ENCODE measurements around the gene H2AZ1. TPM values are rescaled to one million over a fixed set of nuclear protein-coding genes. Genes with fewer than 3 reads are reported as not detected.

The H2AZ1 gene
- total and polyA plus RNA-seq, 2 experiments from 2014 or later: 189 to 454 TPM

DNA sequence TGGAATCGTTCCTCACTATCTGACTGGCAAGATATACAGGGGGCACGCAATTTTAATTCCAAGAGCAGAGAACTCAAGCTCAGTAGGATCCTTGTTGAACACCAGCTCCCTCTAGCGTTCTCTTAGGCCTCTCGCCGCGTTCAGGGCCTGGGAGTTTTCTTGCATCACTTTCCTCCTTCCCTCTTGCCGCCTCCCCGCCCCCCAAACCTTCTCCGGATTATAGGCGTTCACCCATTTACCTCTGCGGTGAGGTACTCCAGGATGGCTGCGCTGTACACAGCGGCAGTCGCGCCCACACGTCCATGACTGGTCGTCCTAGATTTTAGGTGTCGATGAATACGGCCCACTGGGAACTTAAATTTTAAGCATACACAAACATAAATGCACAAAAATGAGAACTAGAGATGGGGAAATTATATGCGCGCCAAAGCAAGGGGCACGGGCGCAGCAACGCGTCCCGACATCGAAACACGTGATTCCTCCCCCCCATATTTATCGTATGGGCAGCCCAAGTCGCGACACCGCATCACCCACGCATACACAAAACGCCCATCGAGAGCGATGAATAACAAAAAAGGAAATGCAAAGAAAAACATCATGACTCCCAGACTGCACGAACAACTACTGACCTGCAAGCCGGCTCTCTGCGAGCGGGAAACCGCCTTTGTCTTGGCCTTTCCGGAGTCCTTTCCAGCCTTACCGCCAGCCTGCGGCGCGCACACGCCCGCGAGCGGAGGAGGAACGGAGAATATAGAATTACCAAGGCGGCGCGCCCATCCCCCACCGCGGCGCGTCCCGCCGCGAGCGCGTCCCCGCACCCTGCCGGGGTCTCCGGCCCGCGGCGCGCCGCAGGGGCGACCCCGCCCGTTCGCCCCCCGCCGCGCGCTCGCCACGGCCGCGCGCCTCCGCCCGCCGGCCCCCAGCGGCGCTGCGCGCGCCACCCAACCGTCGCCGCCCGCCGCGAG, 759 bp downstream of the H2AZ1 start:
- in situ Hi-C loops (cut with MboI): no loop called here
- Histone ChIP-seq H3K27ac (peak overlapping the region; percentile 94), H3K27me3 (replicated peaks; ENCODE audit: insufficient read depth) (no peaks in the 10 kb centered on the region), H3K36me3 (ENCODE audit: low read depth) (peaks cover 9% of the 10 kb centered on the region; the same call in 1 of the 2 replicates), H2AFZ (peak overlapping the region; percentile 94), H3K4me3 (peak overlapping the region; percentile 99), H3F3A (ENCODE audit: insufficient read depth) (peaks cover 32% of the 10 kb centered on the region), H3K9me2 (ENCODE audit: insufficient read depth) (no peaks in the 10 kb centered on the region), H3K9me3 (ENCODE audit: low read depth) (no peaks in the 10 kb centered on the region), H3K4me1 (ENCODE audit: insufficient read depth) (peaks cover 24% of the 10 kb centered on the region), H3K79me2 (ENCODE audit: insufficient read depth) (peaks cover 43% of the 10 kb centered on the region), H3K4me2 (ENCODE audit: unreplicated experiment) (peak overlapping the region; percentile 91), H3K9ac (peak overlapping the region; percentile 98), H4K20me1 (ENCODE audit: insufficient read depth) (no peaks in the 10 kb centered on the region)
- 1 to 2% methylated on average over 62 to 92 of the region's 98 CpGs for WGBS, 2 experiments (ENCODE audit: low coverage in 1 of 2, low lambda C conversion rate in 2 of 2, missing lambda C conversion rate in 2 of 2)
- TF ChIP-seq EZH2phosphoT487 (IDR thresholded peaks at IDR 0.05; ENCODE audit: insufficient read depth, low read depth) (no peak), EZH2 (IDR thresholded peaks at IDR 0.05; ENCODE audit: insufficient read depth, poor library complexity, severe bottlenecking) (no peak)
- peak; percentile 97 for DNase-seq

DNA sequence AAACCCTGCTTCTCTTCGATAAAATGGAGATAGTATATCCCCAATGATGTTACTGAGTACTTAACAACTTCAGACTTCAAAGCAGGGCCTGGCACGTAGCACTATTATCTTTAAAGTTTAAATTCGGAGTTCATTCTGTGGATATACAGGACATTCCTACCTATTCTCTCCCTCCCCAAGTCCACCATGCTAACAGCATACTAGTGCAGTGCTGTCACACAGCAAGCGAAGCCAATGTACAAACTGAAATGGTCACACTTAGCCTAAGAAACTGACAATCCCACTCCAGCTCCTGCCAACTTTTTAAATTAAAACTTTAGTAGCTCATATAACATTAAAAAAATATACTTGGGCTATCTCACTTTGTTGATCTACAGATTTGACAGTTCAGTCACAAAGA, 2.5 kb downstream of the H2AZ1 start:
- Histone ChIP-seq H3K4me1 (ENCODE audit: insufficient read depth) (peaks cover 38% of the 10 kb centered on the region), H3F3A (ENCODE audit: insufficient read depth) (peaks cover 32% of the 10 kb centered on the region), H3K4me3 (peak overlapping the region; percentile 99), H3K4me2 (ENCODE audit: unreplicated experiment) (peak overlapping the region; percentile 91), H2AFZ (peak overlapping the region; percentile 77), H3K9me3 (ENCODE audit: low read depth) (no peaks in the 10 kb centered on the region), H3K27ac (peak overlapping the region; percentile 94), H3K27me3 (replicated peaks; ENCODE audit: insufficient read depth) (no peaks in the 10 kb centered on the region), H4K20me1 (ENCODE audit: insufficient read depth) (no peaks in the 10 kb centered on the region), H3K9ac (peak overlapping the region; percentile 98), H3K36me3 (ENCODE audit: low read depth) (peaks cover 9% of the 10 kb centered on the region), H3K79me2 (ENCODE audit: insufficient read depth) (peaks cover 61% of the 10 kb centered on the region), H3K9me2 (ENCODE audit: insufficient read depth) (no peaks in the 10 kb centered on the region)
- in situ Hi-C loops (cut with MboI): no loop called here
- 77 to 78% methylated on average over 4 of the region's 4 CpGs for WGBS, 2 experiments (ENCODE audit: low coverage in 1 of 2, low lambda C conversion rate in 2 of 2, missing lambda C conversion rate in 2 of 2)
- peak; percentile 31 for DNase-seq
- TF ChIP-seq EZH2 (IDR thresholded peaks at IDR 0.05; ENCODE audit: insufficient read depth, poor library complexity, severe bottlenecking) (no peak), EZH2phosphoT487 (IDR thresholded peaks at IDR 0.05; ENCODE audit: insufficient read depth, low read depth) (no peak)

DNA sequence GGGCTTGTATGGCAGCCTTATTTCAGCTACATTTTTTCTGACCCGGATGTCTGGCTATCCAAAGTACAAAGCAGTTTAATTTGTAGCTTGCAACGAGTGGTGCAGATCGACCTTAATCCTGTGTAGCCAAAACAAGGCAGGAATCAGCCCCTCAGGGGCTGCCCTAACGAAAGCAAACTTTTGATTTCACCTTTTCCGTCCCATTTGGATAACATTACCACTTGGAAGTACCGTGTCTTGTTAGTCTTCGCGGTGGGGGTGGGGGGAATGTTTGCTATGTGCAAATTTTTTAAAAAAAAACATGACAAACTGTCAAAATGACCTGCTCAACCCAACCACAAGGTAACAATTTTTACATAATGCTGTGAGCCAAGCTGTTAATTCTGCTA, 2.9 kb downstream of the H2AZ1 start:
- TF ChIP-seq EZH2phosphoT487 (IDR thresholded peaks at IDR 0.05; ENCODE audit: insufficient read depth, low read depth) (no peak), EZH2 (IDR thresholded peaks at IDR 0.05; ENCODE audit: insufficient read depth, poor library complexity, severe bottlenecking) (no peak)
- peaks cover 65% of the 10 kb centered on the region for H3K79me2 ChIP-seq (ENCODE audit: insufficient read depth)
- no peaks in the 10 kb centered on the region for H3K27me3 ChIP-seq (replicated peaks; ENCODE audit: insufficient read depth)
- H3K4me3 ChIP-seq: peak overlapping the region; percentile 99
- H3K9ac ChIP-seq: peak overlapping the region; percentile 98
- in situ Hi-C loops (cut with MboI): no loop called here
- no peaks in the 10 kb centered on the region for H4K20me1 ChIP-seq (ENCODE audit: insufficient read depth)
- peaks cover 32% of the 10 kb centered on the region for H3F3A ChIP-seq (ENCODE audit: insufficient read depth)
- WGBS, 2 experiments (ENCODE audit: low coverage in 1 of 2, low lambda C conversion rate in 2 of 2, missing lambda C conversion rate in 2 of 2): 26 to 27% methylated on average over 8 of the region's 8 CpGs
- peak overlapping the region; percentile 76 for H3K4me2 ChIP-seq (ENCODE audit: unreplicated experiment)
- H2AFZ ChIP-seq: peak overlapping the region; percentile 77
- peak overlapping the region; percentile 94 for H3K27ac ChIP-seq
- H3K9me3 ChIP-seq (ENCODE audit: low read depth): no peaks in the 10 kb centered on the region
- peaks cover 9% of the 10 kb centered on the region for H3K36me3 ChIP-seq (ENCODE audit: low read depth)
- DNase-seq: peak; percentile 38
- peaks cover 38% of the 10 kb centered on the region for H3K4me1 ChIP-seq (ENCODE audit: insufficient read depth)
- no peaks in the 10 kb centered on the region for H3K9me2 ChIP-seq (ENCODE audit: insufficient read depth)

DNA sequence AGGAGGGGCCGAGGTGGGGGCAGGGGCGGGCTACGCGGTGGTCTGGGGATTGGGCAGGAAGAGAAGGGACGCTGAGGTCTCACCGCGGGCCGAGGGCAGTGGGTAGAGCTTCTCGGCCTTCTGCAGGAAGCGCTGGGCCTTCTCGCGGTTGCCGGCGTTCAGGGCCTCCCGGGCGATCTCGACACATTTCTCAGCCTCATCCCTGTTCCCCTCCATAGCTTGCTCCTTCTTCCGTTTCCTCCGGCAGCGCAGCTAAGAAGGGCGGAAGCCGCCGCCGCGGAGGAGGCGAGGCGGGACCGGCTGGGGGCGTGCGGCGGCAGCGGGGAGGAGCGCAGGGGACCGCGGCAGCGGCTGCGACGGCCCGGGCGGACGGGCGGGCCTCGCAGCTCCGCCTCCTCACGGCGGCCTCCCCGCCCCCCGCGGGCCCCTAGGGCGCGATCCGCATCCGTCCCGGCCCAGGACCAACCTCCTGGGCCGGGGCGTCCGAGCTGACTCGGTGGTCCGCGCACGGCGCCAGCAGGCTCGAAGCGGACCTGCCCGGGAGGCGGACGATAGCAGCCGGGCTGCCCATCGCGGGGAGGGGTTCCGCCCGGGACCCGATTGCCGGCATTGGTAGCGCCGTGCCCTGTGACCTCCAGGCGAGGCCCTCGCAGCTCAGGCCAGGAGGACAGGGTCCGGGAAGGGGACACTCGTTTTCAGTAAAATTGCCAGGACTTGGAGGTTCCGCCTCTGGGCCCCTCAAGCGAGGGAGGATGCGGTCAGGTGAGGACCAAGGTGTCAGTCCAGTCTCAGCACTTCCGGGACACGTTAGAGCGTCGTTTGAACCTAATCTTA, 3.5 kb downstream of the H2AZ1 start, which contains the start of gene DNAJB14:
Gene DNAJB14, minus strand, starts transcription at position 263 of the 834 bp plus-strand sequence. Its CDS starts 47 bp downstream, at position 216.
- peak within 1 kb of the TSS; percentile 77 for H2AFZ ChIP-seq
- peak within 1 kb of the TSS; percentile 94 for H3K27ac ChIP-seq
- H3K9me2 ChIP-seq (ENCODE audit: insufficient read depth): no peaks in the 10 kb centered on the region
- peak within 1 kb of the TSS; percentile 98 for H3K9ac ChIP-seq
- no peaks in the 10 kb centered on the region for H4K20me1 ChIP-seq (ENCODE audit: insufficient read depth)
- H3K4me2 ChIP-seq (ENCODE audit: unreplicated experiment): peak within 1 kb of the TSS; percentile 76
- H3K79me2 ChIP-seq (ENCODE audit: insufficient read depth): peaks cover 71% of the 10 kb centered on the region
- 4 to 9% methylated on average over 42 to 83 of the region's 87 CpGs for WGBS, 2 experiments (ENCODE audit: low coverage in 1 of 2, low lambda C conversion rate in 2 of 2, missing lambda C conversion rate in 2 of 2)
- TF ChIP-seq EZH2phosphoT487 (IDR thresholded peaks at IDR 0.05; ENCODE audit: insufficient read depth, low read depth): no peak
- TF ChIP-seq EZH2 (IDR thresholded peaks at IDR 0.05; ENCODE audit: insufficient read depth, poor library complexity, severe bottlenecking): no peak
- no peaks in the 10 kb centered on the region for H3K9me3 ChIP-seq (ENCODE audit: low read depth)
- peaks cover 32% of the 10 kb centered on the region for H3F3A ChIP-seq (ENCODE audit: insufficient read depth)
- peaks cover 9% of the 10 kb centered on the region for H3K36me3 ChIP-seq (ENCODE audit: low read depth)
- in situ Hi-C loops (cut with MboI): no loop called here
- peaks cover 38% of the 10 kb centered on the region for H3K4me1 ChIP-seq (ENCODE audit: insufficient read depth)
- DNase-seq: peak; percentile 88
- peak within 1 kb of the TSS; percentile 99 for H3K4me3 ChIP-seq
- no peaks in the 10 kb centered on the region for H3K27me3 ChIP-seq (replicated peaks; ENCODE audit: insufficient read depth)

Data from GM23248 (cell line).